ENCODE measurements around the gene AKAP10.

Gene AKAP10

GRCh38 chr17:19915245-19915978 is 62.2 kb downstream of the AKAP10 start:
- DNase-seq (ENCODE audit: low read depth) = no peak
- no peak for TF ChIP-seq CTCF (IDR thresholded peaks at IDR 0.05; ENCODE audit: control insufficient read depth, extremely low read depth, insufficient read depth)

GRCh38 chr17:19911033-19911432 is 66.6 kb downstream of the AKAP10 start:
- no peak for DNase-seq (ENCODE audit: low read depth)
- no peak for TF ChIP-seq CTCF (IDR thresholded peaks at IDR 0.05; ENCODE audit: control insufficient read depth, extremely low read depth, insufficient read depth)
- H3K4me3 ChIP-seq (ENCODE audit: low read depth, low read length) = no peak overlapping the region

More at GRCh38 chr17:19915245-19915978, 62.2 kb downstream of the AKAP10 start:
- no peak overlapping the region for H3K4me3 ChIP-seq (ENCODE audit: low read depth, low read length)

- no peak overlapping the region for H3K4me3 ChIP-seq (ENCODE audit: low read depth, low read length)
- TF ChIP-seq CTCF (IDR thresholded peaks at IDR 0.05; ENCODE audit: control insufficient read depth, extremely low read depth, insufficient read depth) = no peak
- no peak for DNase-seq (ENCODE audit: low read depth)
Measured at GRCh38 chr17:19909139-19909538, 68.5 kb downstream of the AKAP10 start.

GRCh38 chr17:19905502-19905901 is 72.1 kb downstream of the AKAP10 start:
- DNase-seq (ENCODE audit: low read depth) = no peak
- no peak for TF ChIP-seq CTCF (IDR thresholded peaks at IDR 0.05; ENCODE audit: control insufficient read depth, extremely low read depth, insufficient read depth)
- no peak overlapping the region for H3K4me3 ChIP-seq (ENCODE audit: low read depth, low read length)

- DNase-seq (ENCODE audit: low read depth) = no peak
- TF ChIP-seq CTCF (IDR thresholded peaks at IDR 0.05; ENCODE audit: control insufficient read depth, extremely low read depth, insufficient read depth) = no peak
- H3K4me3 ChIP-seq (ENCODE audit: low read depth, low read length) = no peak overlapping the region
Measured at GRCh38 chr17:19904924-19905323, 72.7 kb downstream of the AKAP10 start.

GRCh38 chr17:19904412-19904811 is 73.2 kb downstream of the AKAP10 start:
- TF ChIP-seq CTCF (IDR thresholded peaks at IDR 0.05; ENCODE audit: control insufficient read depth, extremely low read depth, insufficient read depth) = no peak
- DNase-seq (ENCODE audit: low read depth) = no peak
- no peak overlapping the region for H3K4me3 ChIP-seq (ENCODE audit: low read depth, low read length)

GRCh38 chr17:19900809-19901208 is 76.8 kb downstream of the AKAP10 start:
- TF ChIP-seq CTCF (IDR thresholded peaks at IDR 0.05; ENCODE audit: control insufficient read depth, extremely low read depth, insufficient read depth) = 0 out of 2 replicates have a peak, but pooled peaks have one; percentile 23
- DNase-seq (ENCODE audit: low read depth) = peak; percentile 56
- no peak overlapping the region for H3K4me3 ChIP-seq (ENCODE audit: low read depth, low read length)
